K562 (cell line): ENCODE results near the gene SYMPK. TPM values are rescaled to one million over a fixed set of nuclear protein-coding genes. Genes with fewer than 3 reads are reported as not detected.

ENCODE experiments used
- BCOR ChIP-seq: fragments of 450-650 bp; IDR thresholded peaks from 2 replicates; pipeline ENCODE4 v1.6.1; 2016
- CBFB ChIP-seq: sonication (generic); formaldehyde crosslinking; IDR thresholded peaks from 2 replicates; pipeline ENCODE4 v1.4.0; 2020; ENCODE audit warnings: mild to moderate bottlenecking, missing genetic modification reagents
- CBX8 ChIP-seq: fragments of 200-600 bp; sonication (generic); IDR thresholded peaks from 2 replicates; pipeline ENCODE4 v1.6.1; 2012; ENCODE audit warnings: borderline replicate concordance, mixed run types, low read depth, mild to moderate bottlenecking, moderate library complexity, mixed read lengths, low read length, control low read depth, inconsistent platforms; ENCODE audit not compliant: poor library complexity, severe bottlenecking; ENCODE audit errors: extremely low read depth
- NFYB ChIP-seq: IDR thresholded peaks from 2 replicates; pipeline ENCODE4 v1.6.1; 2011; ENCODE audit warnings: mild to moderate bottlenecking, moderate library complexity; ENCODE audit not compliant: insufficient read length; ENCODE audit errors: extremely low read depth
- RFX1 ChIP-seq: fragments of 450-650 bp; IDR thresholded peaks from 2 replicates; pipeline ENCODE4 v1.6.1; 2016; ENCODE audit warnings: mild to moderate bottlenecking, moderate library complexity
- SRF ChIP-seq, 2 experiments: fragments of 250-450, 450-650 bp in 1 of 2; sonication (Bioruptor Pico) in 1 of 2; sonication (generic) in 1 of 2; formaldehyde crosslinking; IDR thresholded peaks; 2 replicates each; pipeline versions ENCODE4 v1.5.0 to v1.5.1; 2020 to 2022; ENCODE audit warnings: mild to moderate bottlenecking in 1 of 2, missing genetic modification reagents in 1 of 2
- SRSF7 ChIP-seq: fragments of 200-400 bp; formaldehyde crosslinking; optimal IDR thresholded peaks from 2 replicates; pipeline ENCODE3; 2017; ENCODE audit warnings: mild to moderate bottlenecking, low read depth, low read length
- TOE1 ChIP-seq, 2 experiments: fragments of 450-650 bp in 1 of 2; sonication (generic) in 1 of 2; formaldehyde crosslinking in 1 of 2; IDR thresholded peaks; 2 replicates each; pipeline versions ENCODE4 v1.7.1 to v1.8.0; 2016 to 2022; ENCODE audit warnings: borderline replicate concordance in 2 of 2, mild to moderate bottlenecking in 2 of 2, antibody characterized with exemption in 1 of 2, inconsistent platforms in 1 of 2, low read depth in 1 of 2, missing genetic modification reagents in 1 of 2, moderate library complexity in 1 of 2
- polyA plus RNA-seq, 8 experiments: library from polyadenylated mRNA; depleted of rRNA in 4 of 8; stranded (reverse) in 5 of 8; unstranded in 3 of 8; fragments of >200 nt; fragmentation: Nextera tagmentation in 2 of 8; fragmentation: Illumina TruSeq in 1 of 8; extraction: Ambion mirVana in 2 of 8; extraction: Trizol in 1 of 8; gene quantifications; 2 replicates each; pipeline versions ENCODE4 v1.2.1 to v1.2.3, GENCODE V29; 2011 to 2014; ENCODE audit warnings: inconsistent platforms in 1 of 8, missing spikeins in 1 of 8
- total RNA-seq, 7 experiments: library from RNA; depleted of rRNA in 6 of 7; stranded (reverse); fragments of >200 nt in 6 of 7; fragmentation: Illumina TruSeq in 2 of 7; extraction: Trizol in 2 of 7; gene quantifications; 2 replicates each; pipeline versions ENCODE4 v1.2.1 to v1.2.3, GENCODE V29; 2011 to 2021; ENCODE audit warnings: low replicate concordance in 1 of 7
- TF ChIP-seq, protein P1 (sequence below), 2 experiments: fragments of 450-650 bp in 1 of 2; sonication (generic) in 1 of 2; formaldehyde crosslinking in 1 of 2; IDR thresholded peaks; 2 replicates each; pipeline versions ENCODE4 v1.7.1 to v1.9.0; 2016 to 2022; ENCODE audit warnings: inconsistent platforms in 1 of 2, mild to moderate bottlenecking in 1 of 2, missing genetic modification reagents in 1 of 2
- TF ChIP-seq, protein P2 (sequence below), 2 experiments: fragments of 450-650 bp; conservative IDR thresholded peaks; 2 replicates each; pipeline ENCODE4 v1.6.1; 2017; ENCODE audit warnings: mild to moderate bottlenecking in 2 of 2, moderate library complexity in 2 of 2
- TF ChIP-seq, protein P3 (sequence below): sonication (generic); formaldehyde crosslinking; IDR thresholded peaks from 2 replicates; pipeline ENCODE4 v1.8.0; 2022; ENCODE audit warnings: missing genetic modification reagents, mild to moderate bottlenecking, moderate library complexity, borderline replicate concordance

The SYMPK gene
- total and polyA plus RNA-seq, 9 of the 15 experiments (the other 6 are each of a cell fraction or from before 2014, with no cell fraction given): 0.73 to 95.5 (median 58.4) TPM

DNA sequence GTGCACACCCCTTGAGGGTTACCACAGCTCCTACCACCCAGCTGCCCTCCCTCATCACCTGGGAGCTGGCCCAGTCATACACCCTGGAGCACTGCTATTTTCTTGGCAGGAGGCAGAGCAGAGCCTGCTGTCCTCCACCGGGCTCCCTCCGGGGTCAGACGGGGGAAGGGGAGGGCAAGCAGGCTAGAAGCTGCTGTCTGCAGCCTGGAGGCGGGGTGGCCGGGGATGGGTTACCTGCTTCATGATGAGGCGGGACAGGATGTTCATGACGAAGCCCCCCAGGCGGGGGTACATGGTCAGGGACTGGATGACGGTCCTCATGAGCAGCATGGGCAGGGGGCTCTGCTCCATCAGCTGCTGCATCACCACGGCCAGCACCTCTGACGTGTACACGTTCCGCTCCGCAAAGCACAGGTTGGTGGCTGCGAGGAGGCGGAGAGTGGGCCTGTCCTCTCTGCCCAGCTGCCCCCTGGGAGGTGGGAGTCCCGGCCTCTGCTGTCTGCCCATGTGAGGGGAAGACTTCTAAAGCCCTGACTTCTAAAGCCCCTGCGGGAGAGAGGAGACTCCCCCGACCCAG, 45.1 kb downstream of the SYMPK start (continued):
- TF ChIP-seq, protein P1, sequence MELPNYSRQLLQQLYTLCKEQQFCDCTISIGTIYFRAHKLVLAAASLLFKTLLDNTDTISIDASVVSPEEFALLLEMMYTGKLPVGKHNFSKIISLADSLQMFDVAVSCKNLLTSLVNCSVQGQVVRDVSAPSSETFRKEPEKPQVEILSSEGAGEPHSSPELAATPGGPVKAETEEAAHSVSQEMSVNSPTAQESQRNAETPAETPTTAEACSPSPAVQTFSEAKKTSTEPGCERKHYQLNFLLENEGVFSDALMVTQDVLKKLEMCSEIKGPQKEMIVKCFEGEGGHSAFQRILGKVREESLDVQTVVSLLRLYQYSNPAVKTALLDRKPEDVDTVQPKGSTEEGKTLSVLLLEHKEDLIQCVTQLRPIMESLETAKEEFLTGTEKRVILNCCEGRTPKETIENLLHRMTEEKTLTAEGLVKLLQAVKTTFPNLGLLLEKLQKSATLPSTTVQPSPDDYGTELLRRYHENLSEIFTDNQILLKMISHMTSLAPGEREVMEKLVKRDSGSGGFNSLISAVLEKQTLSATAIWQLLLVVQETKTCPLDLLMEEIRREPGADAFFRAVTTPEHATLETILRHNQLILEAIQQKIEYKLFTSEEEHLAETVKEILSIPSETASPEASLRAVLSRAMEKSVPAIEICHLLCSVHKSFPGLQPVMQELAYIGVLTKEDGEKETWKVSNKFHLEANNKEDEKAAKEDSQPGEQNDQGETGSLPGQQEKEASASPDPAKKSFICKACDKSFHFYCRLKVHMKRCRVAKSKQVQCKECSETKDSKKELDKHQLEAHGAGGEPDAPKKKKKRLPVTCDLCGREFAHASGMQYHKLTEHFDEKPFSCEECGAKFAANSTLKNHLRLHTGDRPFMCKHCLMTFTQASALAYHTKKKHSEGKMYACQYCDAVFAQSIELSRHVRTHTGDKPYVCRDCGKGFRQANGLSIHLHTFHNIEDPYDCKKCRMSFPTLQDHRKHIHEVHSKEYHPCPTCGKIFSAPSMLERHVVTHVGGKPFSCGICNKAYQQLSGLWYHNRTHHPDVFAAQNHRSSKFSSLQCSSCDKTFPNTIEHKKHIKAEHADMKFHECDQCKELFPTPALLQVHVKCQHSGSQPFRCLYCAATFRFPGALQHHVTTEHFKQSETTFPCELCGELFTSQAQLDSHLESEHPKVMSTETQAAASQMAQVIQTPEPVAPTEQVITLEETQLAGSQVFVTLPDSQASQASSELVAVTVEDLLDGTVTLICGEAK (IDR thresholded peaks at IDR 0.05): no peak
- TF ChIP-seq, protein P1 (CRISPR knock-in tag; IDR thresholded peaks at IDR 0.05): no peak
- TF ChIP-seq, protein P2, sequence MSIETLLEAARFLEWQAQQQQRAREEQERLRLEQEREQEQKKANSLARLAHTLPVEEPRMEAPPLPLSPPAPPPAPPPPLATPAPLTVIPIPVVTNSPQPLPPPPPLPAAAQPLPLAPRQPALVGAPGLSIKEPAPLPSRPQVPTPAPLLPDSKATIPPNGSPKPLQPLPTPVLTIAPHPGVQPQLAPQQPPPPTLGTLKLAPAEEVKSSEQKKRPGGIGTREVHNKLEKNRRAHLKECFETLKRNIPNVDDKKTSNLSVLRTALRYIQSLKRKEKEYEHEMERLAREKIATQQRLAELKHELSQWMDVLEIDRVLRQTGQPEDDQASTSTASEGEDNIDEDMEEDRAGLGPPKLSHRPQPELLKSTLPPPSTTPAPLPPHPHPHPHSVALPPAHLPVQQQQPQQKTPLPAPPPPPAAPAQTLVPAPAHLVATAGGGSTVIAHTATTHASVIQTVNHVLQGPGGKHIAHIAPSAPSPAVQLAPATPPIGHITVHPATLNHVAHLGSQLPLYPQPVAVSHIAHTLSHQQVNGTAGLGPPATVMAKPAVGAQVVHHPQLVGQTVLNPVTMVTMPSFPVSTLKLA (conservative IDR thresholded peaks at IDR 0.05): no peak
- no peak for TF ChIP-seq CBX8
- no peak for TF ChIP-seq RFX1
- TF ChIP-seq CBFB (CRISPR knock-in tag): no peak
- TF ChIP-seq, protein P3, sequence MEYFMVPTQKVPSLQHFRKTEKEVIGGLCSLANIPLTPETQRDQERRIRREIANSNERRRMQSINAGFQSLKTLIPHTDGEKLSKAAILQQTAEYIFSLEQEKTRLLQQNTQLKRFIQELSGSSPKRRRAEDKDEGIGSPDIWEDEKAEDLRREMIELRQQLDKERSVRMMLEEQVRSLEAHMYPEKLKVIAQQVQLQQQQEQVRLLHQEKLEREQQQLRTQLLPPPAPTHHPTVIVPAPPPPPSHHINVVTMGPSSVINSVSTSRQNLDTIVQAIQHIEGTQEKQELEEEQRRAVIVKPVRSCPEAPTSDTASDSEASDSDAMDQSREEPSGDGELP (CRISPR knock-in tag): no peak
- TF ChIP-seq SRF (CRISPR knock-in tag; IDR thresholded peaks at IDR 0.05): no peak
- no peak for TF ChIP-seq SRSF7
- TF ChIP-seq BCOR: no peak
- no peak for TF ChIP-seq NFYB
- no peak for TF ChIP-seq TOE1 (IDR thresholded peaks at IDR 0.05; ENCODE audit: borderline replicate concordance)
- no peak for TF ChIP-seq TOE1 (CRISPR knock-in tag; IDR thresholded peaks at IDR 0.05; ENCODE audit: borderline replicate concordance, low read depth)
